Measurements from ENCODE around the gene CENPC.
A peak's percentile ranks its signal among the peaks of the same experiment; 100 is the strongest.
"Not testable (repeated sequence)": the region's sequence is repeated elsewhere in the genome, so short reads cannot be mapped to it uniquely, and the experiment has no call there.

CENPC gene

DNA sequence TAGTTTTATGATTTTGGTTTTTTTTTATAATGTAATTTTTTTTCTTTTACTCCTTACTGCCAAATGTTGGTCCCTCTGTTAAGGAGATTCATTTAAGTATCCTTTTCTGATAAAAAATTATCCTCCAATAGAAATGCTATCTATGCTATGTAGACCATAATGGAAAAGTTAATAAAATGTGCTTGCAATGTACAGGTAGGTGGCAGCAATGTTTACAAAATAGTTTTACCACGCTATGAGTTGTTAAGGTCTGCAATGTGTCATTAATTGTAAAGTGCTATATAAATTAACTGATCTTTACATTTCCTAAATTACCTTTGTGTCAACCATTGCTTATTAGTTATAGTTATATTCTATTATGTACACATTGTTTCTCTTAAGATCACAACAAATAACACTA, 3.8 kb upstream of the CENPC start:
- Histone ChIP-seq H3K27me3 (ENCODE audit: insufficient read depth, low read length) (no peaks in the 10 kb centered on the region), H3K9ac (ENCODE audit: low read depth, low read length) (no peak overlapping the region), H3K36me3 (ENCODE audit: insufficient read depth, low read length) (no peaks in the 10 kb centered on the region), H3K9me3 (ENCODE audit: insufficient read depth, low read depth, low read length) (no peaks in the 10 kb centered on the region), H3K27ac (ENCODE audit: low read depth, low read length) (no peak overlapping the region), H3K4me1 (ENCODE audit: insufficient read depth, low read length) (peaks cover 4% of the 10 kb centered on the region; the same call in 1 of the 2 replicates), H3K4me3 (ENCODE audit: low read length) (no peak overlapping the region)
- 89% methylated on average over 1 of the region's 1 CpG for whole genome bisulfite sequencing

DNA sequence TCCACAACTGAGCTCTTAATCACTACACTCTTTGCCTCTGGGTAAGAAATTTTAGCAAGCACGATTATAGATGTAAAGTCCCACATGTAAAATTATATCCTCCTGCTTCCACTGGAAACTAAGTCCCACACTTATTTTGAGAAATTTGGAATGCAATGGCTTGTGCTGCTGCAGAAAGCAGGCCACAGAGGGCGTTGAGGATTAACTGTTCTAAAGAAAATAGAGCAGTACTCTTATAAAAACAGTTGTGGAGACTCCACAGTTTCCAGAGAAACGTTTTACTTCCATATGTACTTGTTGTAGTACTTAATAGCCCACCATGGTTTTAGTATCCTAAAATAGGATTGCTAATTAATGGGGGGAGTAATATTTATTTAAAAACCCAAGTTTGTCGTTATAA, 1.7 kb upstream of the CENPC start:
- Histone ChIP-seq H3K4me3 (ENCODE audit: low read length) (no peak overlapping the region), H3K27me3 (ENCODE audit: insufficient read depth, low read length) (no peaks in the 10 kb centered on the region), H3K36me3 (ENCODE audit: insufficient read depth, low read length) (peaks cover 16% of the 10 kb centered on the region), H3K9me3 (ENCODE audit: insufficient read depth, low read depth, low read length) (no peaks in the 10 kb centered on the region), H3K27ac (ENCODE audit: low read depth, low read length) (no peak overlapping the region), H3K4me1 (ENCODE audit: insufficient read depth, low read length) (peaks cover 9% of the 10 kb centered on the region; the same call in 1 of the 2 replicates), H3K9ac (ENCODE audit: low read depth, low read length) (no peak overlapping the region)
- WGBS = 85% methylated on average over 2 of the region's 4 CpGs

DNA sequence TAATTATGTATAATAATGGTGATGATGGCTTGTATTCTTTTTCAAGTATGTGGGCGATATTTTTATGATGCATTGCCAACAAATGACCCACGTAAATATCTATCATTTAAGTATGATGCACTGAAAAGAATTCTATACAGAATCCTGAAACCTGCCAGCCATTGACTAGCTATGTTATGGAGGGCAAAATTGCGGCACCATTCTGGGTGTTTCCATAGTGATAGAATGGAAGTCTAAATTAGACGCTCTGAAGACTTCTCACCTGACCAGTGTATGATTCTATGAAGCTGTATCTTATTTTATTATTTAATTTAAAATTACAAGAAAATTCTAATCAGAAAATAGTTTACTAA, 677 bp upstream of the CENPC start:
- Histone ChIP-seq H3K27me3 (ENCODE audit: insufficient read depth, low read length) (no peaks in the 10 kb centered on the region), H3K27ac (ENCODE audit: low read depth, low read length) (no peak overlapping the region), H3K4me3 (ENCODE audit: low read length) (peak overlapping the region; percentile 96), H3K36me3 (ENCODE audit: insufficient read depth, low read length) (peaks cover 26% of the 10 kb centered on the region), H3K9ac (ENCODE audit: low read depth, low read length) (peak overlapping the region; percentile 68; the same call in 1 of the 2 replicates), H3K4me1 (ENCODE audit: insufficient read depth, low read length) (peaks cover 9% of the 10 kb centered on the region; the same call in 1 of the 2 replicates), H3K9me3 (ENCODE audit: insufficient read depth, low read depth, low read length) (no peaks in the 10 kb centered on the region)
- 84% methylated on average over 2 of the region's 4 CpGs for WGBS

DNA sequence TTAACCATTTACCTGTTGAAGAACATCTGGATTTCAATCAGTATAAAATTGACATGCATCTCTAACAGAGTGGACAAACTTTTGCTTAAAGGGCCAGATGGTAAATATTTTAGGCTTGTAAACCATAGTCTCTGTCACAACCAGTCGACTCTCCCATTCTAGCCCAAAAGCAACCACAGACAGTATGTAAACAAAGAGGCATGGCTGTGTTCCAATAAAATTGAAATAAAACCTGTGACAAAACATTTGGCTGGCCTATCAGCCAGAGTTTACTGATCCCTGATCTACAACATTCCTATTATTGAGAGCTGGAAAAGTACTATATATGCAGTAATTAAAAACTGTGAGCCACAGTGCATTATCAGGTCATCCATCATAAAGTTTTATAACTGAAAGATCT, 3.2 kb downstream of the CENPC start:
- Histone ChIP-seq H3K4me1 (ENCODE audit: insufficient read depth, low read length) (peaks cover 9% of the 10 kb centered on the region; the same call in 1 of the 2 replicates), H3K4me3 (ENCODE audit: low read length) (no peak overlapping the region), H3K27me3 (ENCODE audit: insufficient read depth, low read length) (no peaks in the 10 kb centered on the region), H3K9me3 (ENCODE audit: insufficient read depth, low read depth, low read length) (no peaks in the 10 kb centered on the region), H3K9ac (ENCODE audit: low read depth, low read length) (no peak overlapping the region), H3K27ac (ENCODE audit: low read depth, low read length) (no peak overlapping the region), H3K36me3 (ENCODE audit: insufficient read depth, low read length) (peaks cover 65% of the 10 kb centered on the region)
- WGBS = 82% methylated on average over 1 of the region's 1 CpG

DNA sequence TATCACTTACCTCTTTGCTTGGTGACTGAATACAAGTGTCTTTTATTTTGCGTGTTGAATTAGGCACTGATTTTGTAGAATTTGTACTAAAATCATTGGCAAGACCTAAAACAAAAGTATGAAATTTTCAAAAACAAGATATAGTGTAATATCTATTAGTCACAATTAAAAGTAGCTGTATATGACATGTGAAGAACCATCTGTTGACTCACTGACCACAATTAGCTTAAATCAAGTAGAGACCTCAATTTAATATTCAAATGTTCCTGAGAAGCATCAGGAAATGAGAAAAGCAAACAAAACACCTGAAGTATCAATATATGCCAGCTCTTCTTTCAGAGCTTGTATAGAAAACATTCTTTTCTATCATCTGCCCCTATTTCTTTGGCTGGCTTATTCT, 5.5 kb downstream of the CENPC start:
- no peak overlapping the region for H3K27ac ChIP-seq (ENCODE audit: low read depth, low read length)
- H3K4me1 ChIP-seq (ENCODE audit: insufficient read depth, low read length) = peaks cover 9% of the 10 kb centered on the region; the same call in 1 of the 2 replicates
- no peak overlapping the region for H3K4me3 ChIP-seq (ENCODE audit: low read length)
- WGBS = no CpG with 5 or more reads among the region's 1 CpG
- H3K9ac ChIP-seq (ENCODE audit: low read depth, low read length) = no peak overlapping the region
- H3K9me3 ChIP-seq (ENCODE audit: insufficient read depth, low read depth, low read length) = no peaks in the 10 kb centered on the region
- peaks cover 87% of the 10 kb centered on the region for H3K36me3 ChIP-seq (ENCODE audit: insufficient read depth, low read length)
- H3K27me3 ChIP-seq (ENCODE audit: insufficient read depth, low read length) = no peaks in the 10 kb centered on the region

DNA sequence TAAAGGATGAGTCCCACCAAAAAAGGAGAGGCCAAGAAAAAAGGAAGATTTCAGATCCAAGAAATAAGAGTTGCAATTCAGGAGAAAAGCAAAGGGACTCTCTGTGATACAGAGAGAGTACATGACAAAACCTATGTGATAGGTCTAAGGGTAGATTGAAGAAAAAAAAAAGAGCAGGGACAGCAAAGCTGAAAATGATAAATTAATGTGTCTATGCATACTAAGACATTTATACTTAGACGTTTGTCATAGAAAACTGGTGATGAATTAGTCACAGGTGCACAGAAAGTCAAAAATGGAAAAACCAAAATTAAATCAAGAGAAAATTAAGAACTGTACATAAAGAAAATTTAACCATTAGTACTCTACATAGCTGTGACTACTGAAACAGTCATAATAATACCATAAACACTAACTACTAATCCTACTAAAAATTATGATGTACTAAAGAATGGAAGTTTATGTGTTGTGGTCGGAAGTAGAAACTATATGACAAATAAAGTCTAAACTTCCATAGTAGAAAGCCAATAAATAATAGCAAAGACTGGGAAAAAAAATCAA, 9.9 kb downstream of the CENPC start:
- WGBS = 86% methylated on average over 1 of the region's 2 CpGs
- Histone ChIP-seq H3K27ac (ENCODE audit: low read depth, low read length) (no peak overlapping the region), H3K27me3 (ENCODE audit: insufficient read depth, low read length) (no peaks in the 10 kb centered on the region), H3K4me1 (ENCODE audit: insufficient read depth, low read length) (no peaks in the 10 kb centered on the region), H3K9ac (ENCODE audit: low read depth, low read length) (no peak overlapping the region), H3K4me3 (ENCODE audit: low read length) (no peak overlapping the region), H3K9me3 (ENCODE audit: insufficient read depth, low read depth, low read length) (0 out of 2 replicates have a peak, but pooled peaks cover 3% of the 10 kb centered on the region), H3K36me3 (ENCODE audit: insufficient read depth, low read length) (peaks cover 84% of the 10 kb centered on the region)

DNA sequence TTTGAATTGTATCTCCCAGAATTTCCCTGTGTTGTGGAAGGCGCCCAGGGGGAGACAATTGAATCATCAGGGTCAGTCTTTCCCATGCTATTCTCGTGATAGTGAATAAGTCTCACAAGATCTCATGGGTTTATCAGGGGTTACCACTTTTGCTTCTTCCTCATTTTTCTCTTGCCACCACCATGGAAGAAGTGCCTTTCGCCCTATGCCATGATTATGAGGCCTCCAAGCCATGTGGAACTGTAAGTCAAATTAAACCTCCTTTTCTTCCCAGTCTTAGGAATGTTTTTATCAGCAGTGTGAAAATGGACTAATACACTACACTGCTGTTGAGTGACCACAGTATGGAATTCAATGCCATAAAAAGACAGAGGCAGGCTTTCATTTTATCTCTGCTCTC, 12.2 kb downstream of the CENPC start:
- Histone ChIP-seq H3K36me3 (ENCODE audit: insufficient read depth, low read length) (peaks cover 82% of the 10 kb centered on the region), H3K9me3 (ENCODE audit: insufficient read depth, low read depth, low read length) (0 out of 2 replicates have a peak, but pooled peaks cover 3% of the 10 kb centered on the region), H3K9ac (ENCODE audit: low read depth, low read length) (no peak overlapping the region), H3K4me3 (ENCODE audit: low read length) (no peak overlapping the region), H3K4me1 (ENCODE audit: insufficient read depth, low read length) (no peaks in the 10 kb centered on the region), H3K27me3 (ENCODE audit: insufficient read depth, low read length) (no peaks in the 10 kb centered on the region), H3K27ac (ENCODE audit: low read depth, low read length) (no peak overlapping the region)
- WGBS = 94% methylated on average over 3 of the region's 3 CpGs

DNA sequence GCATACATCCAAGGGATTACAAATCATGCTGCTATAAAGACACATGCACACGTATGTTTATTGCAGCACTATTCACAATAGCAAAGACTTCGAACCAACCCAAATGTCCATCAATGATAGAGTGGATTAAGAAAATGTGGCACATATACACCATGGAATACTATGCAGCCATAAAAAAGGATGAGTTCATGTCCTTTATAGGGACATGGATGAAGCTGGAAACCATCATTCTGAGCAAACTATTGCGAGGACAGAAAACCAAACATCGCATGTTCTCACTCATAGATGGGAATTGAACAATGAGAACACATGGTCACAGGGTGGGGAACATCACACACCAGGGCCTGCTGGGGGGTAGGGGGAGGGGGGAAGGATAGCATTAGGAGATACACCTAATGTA, 12.9 kb downstream of the CENPC start:
- not testable (repeated sequence) for H3K4me1 ChIP-seq (ENCODE audit: insufficient read depth, low read length); H3K4me3 ChIP-seq (ENCODE audit: low read length); H3K27me3 ChIP-seq (ENCODE audit: insufficient read depth, low read length); H3K9ac ChIP-seq (ENCODE audit: low read depth, low read length); H3K9me3 ChIP-seq (ENCODE audit: insufficient read depth, low read depth, low read length); H3K27ac ChIP-seq (ENCODE audit: low read depth, low read length)
- peaks cover 77% of the 10 kb centered on the region for H3K36me3 ChIP-seq (ENCODE audit: insufficient read depth, low read length)
- WGBS = 100% methylated on average over 3 of the region's 4 CpGs

DNA sequence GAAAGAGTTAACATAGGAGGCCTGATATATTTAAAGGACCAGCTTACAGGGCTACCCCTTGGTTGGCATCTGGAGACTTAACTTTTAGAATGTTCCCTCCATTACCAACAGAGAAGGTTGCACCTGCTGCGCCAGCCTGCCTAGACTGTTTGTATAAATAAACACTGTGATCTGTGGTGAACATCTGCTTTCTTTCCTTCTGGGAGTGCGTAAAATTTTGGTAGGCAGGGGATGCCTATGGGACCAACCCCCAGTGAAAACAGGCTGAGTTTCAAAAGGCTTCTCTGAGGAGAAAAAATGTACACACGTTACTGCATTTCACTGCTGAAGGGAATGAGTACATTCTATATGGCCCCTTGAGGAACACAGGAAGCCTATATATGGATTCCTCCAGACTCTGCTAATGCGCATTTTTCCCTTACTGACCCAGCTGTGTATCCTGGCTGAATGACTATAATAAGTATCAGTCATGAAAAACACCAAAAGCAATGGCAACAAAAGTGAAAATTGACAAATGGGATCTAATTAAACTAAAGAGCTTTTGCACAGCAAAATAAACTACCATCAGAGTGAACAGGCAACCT, 13.8 kb downstream of the CENPC start:
- H3K9ac ChIP-seq (ENCODE audit: low read depth, low read length) = no peak overlapping the region
- WGBS = 94% methylated on average over 4 of the region's 4 CpGs
- no peaks in the 10 kb centered on the region for H3K4me1 ChIP-seq (ENCODE audit: insufficient read depth, low read length)
- H3K9me3 ChIP-seq (ENCODE audit: insufficient read depth, low read depth, low read length) = 0 out of 2 replicates have a peak, but pooled peaks cover 3% of the 10 kb centered on the region
- peaks cover 74% of the 10 kb centered on the region for H3K36me3 ChIP-seq (ENCODE audit: insufficient read depth, low read length)
- H3K4me3 ChIP-seq (ENCODE audit: low read length) = no peak overlapping the region
- no peak overlapping the region for H3K27ac ChIP-seq (ENCODE audit: low read depth, low read length)
- H3K27me3 ChIP-seq (ENCODE audit: insufficient read depth, low read length) = no peaks in the 10 kb centered on the region

DNA sequence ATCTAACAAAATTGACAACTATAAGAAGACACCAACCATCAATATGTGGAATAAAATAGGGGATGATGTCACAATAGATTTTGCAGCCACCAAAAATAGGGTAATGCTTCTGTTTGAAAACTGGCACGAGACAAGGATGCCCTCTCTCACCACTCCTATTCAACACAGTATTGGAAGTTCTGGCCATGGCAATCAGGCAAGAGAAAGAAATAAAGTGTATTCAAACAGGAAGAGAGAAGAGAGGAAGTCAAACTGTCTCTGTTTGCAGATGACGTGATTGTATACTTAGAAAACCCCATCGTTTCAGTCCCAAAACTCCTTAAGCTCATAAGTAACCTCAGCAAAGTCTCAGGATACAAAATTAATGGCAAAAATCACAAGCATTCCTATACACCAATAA, 21.2 kb downstream of the CENPC start:
- WGBS = 96% methylated on average over 2 of the region's 3 CpGs
- H3K27ac ChIP-seq (ENCODE audit: low read depth, low read length); H3K9me3 ChIP-seq (ENCODE audit: insufficient read depth, low read depth, low read length); H3K4me1 ChIP-seq (ENCODE audit: insufficient read depth, low read length); H3K4me3 ChIP-seq (ENCODE audit: low read length); H3K9ac ChIP-seq (ENCODE audit: low read depth, low read length); H3K27me3 ChIP-seq (ENCODE audit: insufficient read depth, low read length): not testable (repeated sequence)
- peaks cover 19% of the 10 kb centered on the region for H3K36me3 ChIP-seq (ENCODE audit: insufficient read depth, low read length)

DNA sequence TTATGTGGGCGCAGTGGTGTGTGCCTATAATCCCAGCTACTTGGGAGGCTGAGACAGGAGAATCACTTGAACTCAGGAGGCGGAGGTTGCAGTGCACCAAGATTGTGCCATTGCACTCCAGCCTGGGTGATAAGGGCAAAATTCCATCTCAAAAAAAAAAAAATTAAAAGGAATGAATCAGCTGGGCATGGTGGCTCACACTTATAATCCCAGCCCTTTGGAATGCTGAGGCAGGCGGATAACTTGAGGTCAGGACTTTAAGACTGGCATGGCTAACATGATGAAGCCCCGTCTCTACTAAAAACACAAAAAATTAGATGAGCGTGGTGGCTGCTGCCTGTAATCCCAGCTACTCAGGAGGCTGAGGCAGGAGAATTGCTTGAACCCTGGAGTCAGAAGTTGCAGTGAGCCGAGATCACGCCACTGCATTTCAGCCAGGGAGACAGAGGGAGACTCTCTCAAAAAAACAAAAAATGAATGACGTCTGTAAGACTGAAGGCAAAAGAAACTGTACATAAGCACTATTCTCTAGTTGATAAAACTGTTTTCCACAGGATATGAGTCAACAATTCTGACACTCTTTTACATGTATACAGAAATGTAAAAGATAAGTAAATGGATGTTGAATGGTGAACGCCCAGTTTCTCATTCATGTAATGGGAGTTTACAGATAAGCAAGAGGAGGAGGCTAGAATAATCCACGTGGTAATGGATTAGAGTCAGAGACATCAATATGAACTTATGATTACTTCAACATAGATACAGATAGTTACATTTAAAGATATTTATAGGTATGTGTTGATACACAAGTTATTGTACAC, 22.2 kb downstream of the CENPC start:
- peaks cover 19% of the 10 kb centered on the region for H3K36me3 ChIP-seq (ENCODE audit: insufficient read depth, low read length)
- 98% methylated on average over 9 of the region's 10 CpGs for WGBS
- no peak overlapping the region for H3K4me3 ChIP-seq (ENCODE audit: low read length)
- no peaks in the 10 kb centered on the region for H3K9me3 ChIP-seq (ENCODE audit: insufficient read depth, low read depth, low read length)
- H3K27ac ChIP-seq (ENCODE audit: low read depth, low read length) = no peak overlapping the region
- no peaks in the 10 kb centered on the region for H3K27me3 ChIP-seq (ENCODE audit: insufficient read depth, low read length)
- H3K9ac ChIP-seq (ENCODE audit: low read depth, low read length) = no peak overlapping the region
- H3K4me1 ChIP-seq (ENCODE audit: insufficient read depth, low read length) = no peaks in the 10 kb centered on the region

Data from HUES64 (cell line).